Chondrocyte (in vitro differentiated cells): ENCODE data around the gene FEN1. TPM values are rescaled to one million over a fixed set of nuclear protein-coding genes. Genes with fewer than 3 reads are reported as not detected.

ENCODE experiments used
- DNase-seq: peaks from one replicate; pipeline ENCODE4 v3.0.0; 2021; ENCODE audit warnings: mixed read lengths, low spot score
- H3K27ac Mint-ChIP-seq: one replicate; pipeline ENCODE4 v1.8.0; 2021; ENCODE audit warnings: mild to moderate bottlenecking, moderate library complexity, mixed read lengths; ENCODE audit not compliant: unreplicated experiment
- H3K27me3 Mint-ChIP-seq: 2 replicates; pipeline ENCODE4 v1.8.0; 2021; ENCODE audit warnings: low read depth, mixed read lengths
- H3K36me3 Mint-ChIP-seq: 2 replicates; pipeline ENCODE4 v1.8.0; 2021; ENCODE audit warnings: low read depth, mixed read lengths
- H3K4me1 Mint-ChIP-seq: 2 replicates; pipeline ENCODE4 v1.8.0; 2021; ENCODE audit warnings: low read depth, mild to moderate bottlenecking, mixed read lengths
- H3K4me3 Mint-ChIP-seq: one replicate; pipeline ENCODE4 v1.8.0; 2021; ENCODE audit warnings: mild to moderate bottlenecking, moderate library complexity, mixed read lengths; ENCODE audit not compliant: unreplicated experiment
- H3K9me3 Mint-ChIP-seq: 2 replicates; pipeline ENCODE4 v1.8.0; 2021; ENCODE audit warnings: low read depth, mixed read lengths
- CTCF ChIP-seq: fragments of 200-600 bp; sonication (generic); IDR thresholded peaks from 2 replicates; pipeline ENCODE4 v1.5.0; 2021; ENCODE audit warnings: antibody characterized with exemption, mild to moderate bottlenecking, moderate library complexity
- total RNA-seq: library from RNA; stranded (reverse); gene quantifications from 3 replicates; pipeline ENCODE4 v1.2.1, GENCODE V29; 2021

The FEN1 gene
- total RNA-seq, 1 donor from 2014 or later, result 12.6 TPM

DNA sequence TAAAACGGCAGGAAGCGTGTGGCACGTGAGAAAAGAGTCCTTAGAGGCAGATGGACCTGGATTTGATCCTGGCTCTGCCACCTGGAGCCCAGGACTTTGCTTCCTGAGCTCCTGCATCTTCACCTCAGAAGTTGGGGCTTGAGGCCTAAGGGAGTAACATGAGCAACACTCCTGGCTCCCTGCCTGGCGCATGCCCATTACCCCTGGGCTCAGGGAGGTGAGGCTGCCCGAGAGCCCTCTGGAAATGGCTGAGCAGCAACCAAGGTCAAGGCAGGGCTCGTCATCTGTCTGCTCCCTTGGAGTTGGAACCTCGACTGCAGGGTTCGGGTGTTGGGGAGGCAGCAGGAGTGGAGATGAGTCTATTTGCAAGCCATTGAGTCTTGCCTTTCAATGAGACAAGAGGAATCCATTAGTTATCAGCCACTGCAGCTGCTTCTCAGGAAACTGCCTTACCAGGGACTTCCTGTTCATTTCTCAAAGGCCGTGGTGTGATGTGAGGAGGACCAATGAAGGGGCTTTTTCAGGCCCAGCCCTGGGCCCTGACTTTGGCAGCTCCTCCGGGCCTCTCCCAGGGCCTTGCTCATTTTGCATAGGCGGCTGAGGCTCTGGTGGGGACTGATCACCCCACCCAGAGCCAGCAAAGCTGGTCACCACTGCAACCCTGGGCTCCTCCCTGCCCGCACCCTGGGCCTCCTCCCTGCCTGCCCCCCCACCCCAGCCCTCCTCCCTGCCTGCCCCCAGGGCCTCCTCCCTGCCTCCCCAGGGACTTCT lies 41.8 kb downstream of the FEN1 start:
- peak; percentile 59 for DNase-seq
- H3K4me3 Mint-ChIP-seq, result no peak overlapping the region
- TF ChIP-seq CTCF, result no peak
- no peaks in the 10 kb centered on the region for H3K9me3 Mint-ChIP-seq
- H3K36me3 Mint-ChIP-seq, result peaks cover 13% of the 10 kb centered on the region
- no peaks in the 10 kb centered on the region for H3K27me3 Mint-ChIP-seq
- H3K27ac Mint-ChIP-seq, result peak overlapping the region; percentile 95
- peaks cover 60% of the 10 kb centered on the region for H3K4me1 Mint-ChIP-seq

DNA sequence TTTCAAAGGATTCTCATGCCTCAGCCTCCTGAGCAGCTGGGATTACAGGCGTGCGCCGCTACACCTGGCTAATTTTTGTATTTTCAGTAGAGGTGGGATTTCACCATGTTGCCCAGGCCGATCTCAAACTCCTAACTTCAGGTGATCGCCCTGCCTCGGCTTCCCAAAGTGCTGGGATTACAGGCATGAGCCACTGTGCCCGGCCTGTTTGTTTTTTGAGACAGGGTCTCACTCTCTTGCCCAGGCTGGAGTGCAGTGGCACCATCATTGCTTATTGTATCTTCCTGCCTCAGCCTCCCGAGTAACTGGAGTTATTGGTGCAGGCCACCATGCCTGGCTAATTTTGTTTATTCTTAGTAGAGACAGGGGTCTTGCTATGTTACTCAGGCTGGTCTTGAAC lies 43.5 kb downstream of the FEN1 start:
- no peak for DNase-seq
- Mint-ChIP-seq H3K27ac (no peak overlapping the region), H3K9me3 (no peaks in the 10 kb centered on the region), H3K4me3 (no peak overlapping the region), H3K36me3 (peaks cover 27% of the 10 kb centered on the region), H3K4me1 (peaks cover 43% of the 10 kb centered on the region), H3K27me3 (no peaks in the 10 kb centered on the region)
- no peak for TF ChIP-seq CTCF

GRCh38 chr11:61837411-61838005 lies 44.8 kb downstream of the FEN1 start:
- no peak overlapping the region for H3K27ac Mint-ChIP-seq
- DNase-seq, result peak; percentile 53
- peaks cover 33% of the 10 kb centered on the region for H3K36me3 Mint-ChIP-seq
- no peak for TF ChIP-seq CTCF
- no peaks in the 10 kb centered on the region for H3K9me3 Mint-ChIP-seq
- no peaks in the 10 kb centered on the region for H3K27me3 Mint-ChIP-seq
- peaks cover 34% of the 10 kb centered on the region for H3K4me1 Mint-ChIP-seq
- H3K4me3 Mint-ChIP-seq, result no peak overlapping the region

- Mint-ChIP-seq H3K4me3 (no peak overlapping the region), H3K4me1 (peaks cover 25% of the 10 kb centered on the region), H3K27ac (no peak overlapping the region), H3K27me3 (no peaks in the 10 kb centered on the region), H3K9me3 (no peaks in the 10 kb centered on the region), H3K36me3 (peaks cover 34% of the 10 kb centered on the region)
- peak; percentile 68 for DNase-seq
- no peak for TF ChIP-seq CTCF
Measured at GRCh38 chr11:61838501-61838900, 45.8 kb downstream of the FEN1 start.

DNA sequence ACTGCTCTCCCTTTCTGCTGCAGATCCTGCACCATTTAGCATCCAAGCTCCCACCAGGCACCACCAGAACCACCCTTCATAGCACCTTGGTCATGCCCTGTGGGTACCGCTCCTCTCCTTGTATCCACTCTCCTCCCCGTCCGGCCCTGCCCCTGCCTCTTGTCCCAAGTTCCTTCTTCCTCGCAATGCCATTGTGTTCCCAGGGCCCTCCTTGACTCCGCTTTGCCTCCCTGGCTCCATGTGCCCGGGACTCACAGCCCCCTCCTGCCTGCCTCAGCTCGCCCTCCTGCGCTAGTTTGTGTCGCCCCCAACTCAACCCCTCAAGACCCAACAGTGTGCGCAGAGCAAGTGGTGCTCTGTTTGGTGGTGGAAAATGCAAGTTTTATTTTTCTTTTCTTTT lies 46.2 kb downstream of the FEN1 start:
- no peak overlapping the region for H3K27ac Mint-ChIP-seq
- no peaks in the 10 kb centered on the region for H3K27me3 Mint-ChIP-seq
- H3K36me3 Mint-ChIP-seq, result peaks cover 32% of the 10 kb centered on the region
- no peaks in the 10 kb centered on the region for H3K9me3 Mint-ChIP-seq
- H3K4me1 Mint-ChIP-seq, result peaks cover 21% of the 10 kb centered on the region
- no peak for TF ChIP-seq CTCF
- DNase-seq, result peak; percentile 61
- no peak overlapping the region for H3K4me3 Mint-ChIP-seq
